NCI-H345 treated with DMSO at 0.1 percent for 48 hours (cell line): ENCODE data around the gene PLCB2.

Experiments used
- DNase-seq: peaks from one replicate; lab custom pipeline; 2025; ENCODE audit not compliant: unreplicated experiment; lab: John Stamatoyannopoulos, UW

PLCB2 gene

GRCh38 chr15:40239693-40240618 is 67.8 kb downstream of the PLCB2 start:
- DNase-seq = no peak

DNA sequence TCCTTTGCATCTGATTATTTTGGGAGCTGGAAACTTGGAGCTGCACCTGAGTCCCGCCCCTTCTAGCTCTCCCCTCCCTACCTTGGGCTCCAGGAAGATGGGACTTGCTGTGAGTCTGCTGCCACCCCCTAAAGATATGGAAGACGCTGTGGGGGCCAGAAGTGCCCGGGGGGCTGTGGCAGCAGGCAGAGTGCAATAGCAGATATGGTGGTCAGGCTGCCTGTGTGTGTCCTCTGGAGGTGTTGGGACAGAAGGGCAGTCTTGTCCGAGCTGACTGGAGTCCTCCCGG is 68.4 kb downstream of the PLCB2 start:
- DNase-seq = no peak

- DNase-seq = no peak
Measured at GRCh38 chr15:40238532-40239403, 69.0 kb downstream of the PLCB2 start, which contains the start of gene PAK6. TSS of gene PAK6 (plus strand) at chr15:40239063. CDS start at chr15:40264786, 25,723 bp downstream.
